ENCODE results near the gene INO80B.

DNA sequence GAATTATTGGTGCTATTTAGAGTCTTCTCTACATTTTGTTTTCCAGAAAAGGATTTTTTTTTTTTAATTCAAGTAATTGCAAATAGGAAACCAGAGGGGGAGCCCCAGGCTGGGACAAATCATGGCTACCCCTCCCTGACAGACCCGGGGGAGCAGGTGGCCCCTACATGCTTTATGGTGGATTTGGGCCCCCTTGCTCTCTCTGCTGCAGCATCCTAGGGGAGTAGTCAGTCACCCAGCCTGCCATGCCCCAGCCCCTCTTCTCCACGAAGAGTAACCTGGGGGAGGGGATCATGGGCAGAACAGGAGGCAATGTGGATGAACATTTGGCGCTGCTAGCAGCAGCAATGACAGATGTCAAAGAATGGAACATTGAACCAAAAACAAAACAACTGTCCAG lies 38.1 kb upstream of the INO80B start:
- TF ChIP-seq POLR2AphosphoS5 (IDR thresholded peaks at IDR 0.05; ENCODE audit: low read depth, low read length) = no peak
- no peak for TF ChIP-seq TAF1 (IDR thresholded peaks at IDR 0.05; ENCODE audit: borderline replicate concordance, insufficient read depth, low read length)
- TF ChIP-seq SIN3A (IDR thresholded peaks at IDR 0.05; ENCODE audit: borderline replicate concordance, insufficient read depth, low read length) = no peak

All from PFSK-1 (cell line).